Mucosa of rectum (tissue), 2 donors: ENCODE data around the gene BCCIP.

Experiments used
- H3K27ac ChIP-seq, 2 donors: one replicate each; pipeline ENCODE4 v1.7.0; 2013; ENCODE audit warnings: inconsistent platforms in 2 of 2, low read depth in 2 of 2, low read length in 2 of 2
- H3K27me3 ChIP-seq, 2 donors: one replicate each; pipeline ENCODE4 v1.7.0; 2013; ENCODE audit warnings: low read length in 2 of 2; ENCODE audit not compliant: control insufficient read depth in 2 of 2, insufficient read depth in 2 of 2
- H3K36me3 ChIP-seq, 2 donors: one replicate each; pipeline ENCODE4 v1.7.0; 2013; ENCODE audit warnings: low read length in 2 of 2; ENCODE audit not compliant: control insufficient read depth in 2 of 2, insufficient read depth in 2 of 2
- H3K4me1 ChIP-seq, 2 donors: one replicate each; pipeline ENCODE4 v1.7.0; 2013; ENCODE audit warnings: low read length in 2 of 2, mild to moderate bottlenecking in 1 of 2; ENCODE audit not compliant: control insufficient read depth in 2 of 2, insufficient read depth in 2 of 2
- H3K4me3 ChIP-seq, 2 donors: one replicate each; pipeline ENCODE4 v1.7.0; 2013; ENCODE audit warnings: low read length in 2 of 2
- H3K9ac ChIP-seq, 2 donors: one replicate each; pipeline ENCODE4 v1.7.0; 2013; ENCODE audit warnings: low read length in 2 of 2, low read depth in 1 of 2, mild to moderate bottlenecking in 1 of 2
- H3K9me3 ChIP-seq, 2 donors: one replicate each; pipeline ENCODE4 v1.7.0; 2013; ENCODE audit warnings: low read length in 2 of 2; ENCODE audit not compliant: control insufficient read depth in 2 of 2
- donor health status: healthy.
- donor health status: Normal muscosa, but diverticular disease.

The BCCIP gene

DNA sequence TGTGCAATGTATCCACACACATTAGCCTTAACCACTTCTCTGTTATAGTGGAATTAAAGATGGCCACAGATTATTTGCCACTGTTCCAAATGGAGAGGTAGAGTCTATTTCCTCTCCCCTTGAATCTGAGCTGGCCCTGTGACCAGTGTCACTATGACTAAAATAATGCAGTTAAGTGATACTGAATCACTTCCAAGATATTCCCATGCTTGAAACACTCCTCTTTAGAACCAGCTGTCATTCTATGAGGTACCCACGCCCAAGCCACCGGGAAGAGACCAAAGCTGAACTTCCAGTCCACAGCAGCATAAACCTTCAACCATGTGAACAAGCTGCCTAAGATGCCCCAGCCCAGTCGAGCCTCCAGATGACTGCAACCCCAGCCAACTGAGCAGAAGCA, 59.9 kb downstream of the BCCIP start:
- Histone ChIP-seq H3K36me3 (peaks cover 7 to 14% of the 10 kb centered on the region in 2 donors), H3K4me3 (no peak overlapping the region), H3K27me3 (no peaks in the 10 kb centered on the region), H3K9ac (no peak overlapping the region), H3K9me3 (no peaks in the 10 kb centered on the region), H3K27ac (no peak overlapping the region), H3K4me1 (no peaks in the 10 kb centered on the region)
